ENCODE measurements around the gene DES. TPM values are rescaled to one million over a fixed set of nuclear protein-coding genes. Genes with fewer than 3 reads are reported as not detected.
"Not testable (repeated sequence)": the region's sequence is repeated elsewhere in the genome, so short reads cannot be mapped to it uniquely, and the experiment has no call there.

DES gene
- total and polyA plus RNA-seq, 2 donors (not counting 3 experiments of a cell fraction or from before 2014, with no cell fraction given), result not detected

- H3K4me2 ChIP-seq (ENCODE audit: insufficient read depth, low read length); H3K27me3 ChIP-seq (ENCODE audit: control insufficient read depth in 2 of 2, insufficient read depth in 2 of 2, low read length in 2 of 2); H3K9me1 ChIP-seq (replicated peaks; ENCODE audit: control insufficient read depth, extremely low read depth, insufficient read depth, low read length); H3K4me1 ChIP-seq (ENCODE audit: control insufficient read depth, extremely low read depth, insufficient read depth, low read length); H3K9ac ChIP-seq (replicated peaks; ENCODE audit: extremely low read depth, insufficient read depth, low read length); H4K20me1 ChIP-seq (replicated peaks; ENCODE audit: control insufficient read depth, extremely low read depth, insufficient read depth, low read length); H3K36me3 ChIP-seq (ENCODE audit: control insufficient read depth in 2 of 2, extremely low read depth in 1 of 2, insufficient read depth in 2 of 2, low read length in 2 of 2); H3K4me3 ChIP-seq (replicated peaks in 1 of 3; ENCODE audit: insufficient read depth in 1 of 3, low read depth in 1 of 3, low read length in 3 of 3); BruUV-seq (replicated peaks); FAIRE-seq; H3K79me2 ChIP-seq (ENCODE audit: control insufficient read depth, insufficient read depth, low read length); POLR2A ChIA-PET; H3K27ac ChIP-seq (ENCODE audit: insufficient read depth, low read depth, low read length); H3K9me3 ChIP-seq (replicated peaks; ENCODE audit: control insufficient read depth, insufficient read depth, low read length); intact Hi-C loops (cut with micrococcal nuclease); dilution Hi-C loops (cut with MboI; ENCODE audit: extremely low pct_ligation_motif_present, low sequenced_read_pairs); DNase-seq (ENCODE audit: low read depth, low spot score); H2AFZ ChIP-seq (ENCODE audit: low read depth, low read length): not testable (repeated sequence)
- CTCF ChIA-PET, result interaction anchor here (5.0 kb wide), 1 partner anchor 122 kb away, joined by 29 read pairs; no protein-coding TSS in a partner anchor
Observed at GRCh38 chr2:219407343-219407742, 10.8 kb upstream of the DES start.

GRCh38 chr2:219408204-219408603 lies 10.0 kb upstream of the DES start:
- H3K4me1 ChIP-seq (ENCODE audit: control insufficient read depth, extremely low read depth, insufficient read depth, low read length), result peaks cover 2% of the 10 kb centered on the region
- H3K4me3 ChIP-seq (replicated peaks in 1 of 3; ENCODE audit: insufficient read depth in 1 of 3, low read depth in 1 of 3, low read length in 3 of 3), result no peak overlapping the region
- peaks cover 0 to 4% of the 10 kb centered on the region in 2 experiments for H3K27me3 ChIP-seq (ENCODE audit: control insufficient read depth in 2 of 2, insufficient read depth in 2 of 2, low read length in 2 of 2)
- TF ChIP-seq MAX (IDR thresholded peaks at IDR 0.05; ENCODE audit: insufficient read depth, insufficient read length) (no peak), POLR2AphosphoS5 (IDR thresholded peaks at IDR 0.05; ENCODE audit: insufficient read depth, low read depth, low read length) (no peak), CTCF (IDR thresholded peaks at IDR 0.05; ENCODE audit: extremely low read depth in 1 of 2, insufficient read depth in 1 of 2, low read depth in 1 of 2, low read length in 2 of 2) (no peak), JUN (IDR thresholded peaks at IDR 0.05; ENCODE audit: borderline replicate concordance, insufficient read depth, insufficient read length, low read depth) (no peak), FOS (IDR thresholded peaks at IDR 0.05; ENCODE audit: borderline replicate concordance, insufficient read depth, low read length) (no peak), MYC (IDR thresholded peaks at IDR 0.05; ENCODE audit: low read depth, low read length) (no peak), EZH2 (IDR thresholded peaks at IDR 0.05; ENCODE audit: borderline replicate concordance, low read depth, low read length, severe bottlenecking) (no peak), POLR2A (IDR thresholded peaks at IDR 0.05; ENCODE audit: low read depth, low read length) (no peak), GATA2 (IDR thresholded peaks at IDR 0.05; ENCODE audit: insufficient read depth, insufficient read length, low read depth, low read length) (no peak)
- CTCF ChIA-PET, result interaction anchor here (5.0 kb wide), 1 partner anchor 122 kb away, joined by 29 read pairs; no protein-coding TSS in a partner anchor
- POLR2A ChIA-PET, result no interaction called here
- H3K36me3 ChIP-seq (ENCODE audit: control insufficient read depth in 2 of 2, extremely low read depth in 1 of 2, insufficient read depth in 2 of 2, low read length in 2 of 2), result no peaks in the 10 kb centered on the region
- no peaks in the 10 kb centered on the region for H3K9me1 ChIP-seq (replicated peaks; ENCODE audit: control insufficient read depth, extremely low read depth, insufficient read depth, low read length)
- DNase-seq (ENCODE audit: low read depth, low spot score), result no peak
- H4K20me1 ChIP-seq (replicated peaks; ENCODE audit: control insufficient read depth, extremely low read depth, insufficient read depth, low read length), result no peaks in the 10 kb centered on the region
- H3K4me2 ChIP-seq (ENCODE audit: insufficient read depth, low read length), result no peak overlapping the region
- no peak overlapping the region for H2AFZ ChIP-seq (ENCODE audit: low read depth, low read length)
- H3K27ac ChIP-seq (ENCODE audit: insufficient read depth, low read depth, low read length), result no peak overlapping the region
- intact Hi-C loops (cut with micrococcal nuclease) (no loop called here), dilution Hi-C loops (cut with MboI; ENCODE audit: extremely low pct_ligation_motif_present, low sequenced_read_pairs) (no loop called here)
- FAIRE-seq, result no peak
- BruUV-seq (replicated peaks), result no TSS peak
- H3K9me3 ChIP-seq (replicated peaks; ENCODE audit: control insufficient read depth, insufficient read depth, low read length), result no peaks in the 10 kb centered on the region
- no peak overlapping the region for H3K9ac ChIP-seq (replicated peaks; ENCODE audit: extremely low read depth, insufficient read depth, low read length)
- H3K79me2 ChIP-seq (ENCODE audit: control insufficient read depth, insufficient read depth, low read length), result no peaks in the 10 kb centered on the region
